ENCODE measurements around the gene ZIC4.
A peak's percentile ranks its signal among the peaks of the same experiment; 100 is the strongest.

The ZIC4 gene

DNA sequence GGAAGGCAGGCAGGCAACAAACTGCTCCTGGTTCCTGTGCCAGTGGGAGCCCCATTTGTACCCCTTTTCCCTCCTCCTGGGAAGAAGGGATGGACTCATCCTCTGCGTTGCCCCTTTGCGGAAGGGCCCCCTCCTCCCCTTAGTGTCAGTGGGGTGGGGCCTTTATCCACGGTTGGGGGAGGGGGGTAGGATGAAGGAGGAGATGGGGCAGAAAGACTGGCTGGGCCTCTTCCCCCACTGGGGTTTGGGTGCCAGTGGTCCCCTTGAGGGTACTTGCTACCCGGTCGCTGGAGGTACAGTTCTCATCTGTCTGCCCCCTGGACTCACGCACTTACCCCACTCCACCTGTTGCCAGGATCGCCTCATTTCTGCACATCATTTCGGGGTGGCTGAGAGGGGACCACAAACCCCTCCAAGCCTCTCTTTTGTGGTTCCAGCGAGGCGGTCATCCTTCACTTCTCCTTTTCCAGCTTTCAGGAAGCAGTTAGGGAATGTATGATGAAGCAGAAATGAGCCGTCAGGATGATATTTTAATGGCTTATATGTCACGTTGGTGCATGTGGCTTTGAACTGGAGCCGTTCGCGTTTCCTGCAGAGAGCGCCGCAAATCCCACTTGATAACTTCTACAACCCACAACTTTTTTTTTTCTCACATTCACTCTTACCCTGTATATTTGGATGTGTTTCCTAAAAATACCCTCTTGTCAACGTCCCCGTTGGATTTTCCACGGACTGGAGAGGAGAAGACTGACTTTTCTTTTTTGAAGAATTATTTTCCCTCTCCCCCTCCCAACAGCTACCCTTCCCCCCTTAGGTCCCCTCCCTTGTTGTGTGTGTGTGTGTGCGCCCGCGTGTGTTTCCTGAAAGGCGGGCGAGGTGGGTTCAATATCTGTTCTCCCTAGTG, at the start of gene ZIC4:
TSS of gene ZIC4 (minus strand) at position 516 of the 904 bp plus-strand sequence. CDS start 3,746 bp downstream, outside the sequence.
- Histone ChIP-seq H3K4me1 (ENCODE audit: insufficient read depth, insufficient read length) (peaks cover 7% of the 10 kb centered on the region), H3K9ac (ENCODE audit: insufficient read length, low read depth) (no peak within 1 kb of the TSS), H3K36me3 (ENCODE audit: insufficient read depth, insufficient read length, low read length) (no peaks in the 10 kb centered on the region), H3K27me3 (ENCODE audit: insufficient read depth, insufficient read length) (peaks cover 100% of the 10 kb centered on the region), H3K9me3 (ENCODE audit: insufficient read depth, low read length) (no peaks in the 10 kb centered on the region), H3K4me3 (ENCODE audit: insufficient read length, low read depth) (no peak within 1 kb of the TSS)
- no peak for DNase-seq (ENCODE audit: low read depth, low spot score)
- TF ChIP-seq ZNF274 (IDR thresholded peaks at IDR 0.05; ENCODE audit: low read depth, low read length) (no peak), SUZ12 (IDR thresholded peaks at IDR 0.05; ENCODE audit: extremely low read depth, insufficient read depth, insufficient read length) (peak; percentile 91), YY1 (IDR thresholded peaks at IDR 0.05; ENCODE audit: insufficient read depth, insufficient read length) (no peak)

GRCh38 chr3:147449669-147450068, 43.3 kb upstream of the ZIC4 start:
- H3K9ac ChIP-seq (ENCODE audit: insufficient read length, low read depth) = no peak overlapping the region
- no peaks in the 10 kb centered on the region for H3K9me3 ChIP-seq (ENCODE audit: insufficient read depth, low read length)
- H3K4me3 ChIP-seq (ENCODE audit: insufficient read length, low read depth) = no peak overlapping the region
- TF ChIP-seq YY1 (IDR thresholded peaks at IDR 0.05; ENCODE audit: insufficient read depth, insufficient read length) (no peak), SUZ12 (IDR thresholded peaks at IDR 0.05; ENCODE audit: extremely low read depth, insufficient read depth, insufficient read length) (no peak), ZNF274 (IDR thresholded peaks at IDR 0.05; ENCODE audit: low read depth, low read length) (no peak)
- DNase-seq (ENCODE audit: low read depth, low spot score) = no peak
- H3K4me1 ChIP-seq (ENCODE audit: insufficient read depth, insufficient read length) = no peaks in the 10 kb centered on the region
- H3K36me3 ChIP-seq (ENCODE audit: insufficient read depth, insufficient read length, low read length) = no peaks in the 10 kb centered on the region
- H3K27me3 ChIP-seq (ENCODE audit: insufficient read depth, insufficient read length) = no peaks in the 10 kb centered on the region

DNA sequence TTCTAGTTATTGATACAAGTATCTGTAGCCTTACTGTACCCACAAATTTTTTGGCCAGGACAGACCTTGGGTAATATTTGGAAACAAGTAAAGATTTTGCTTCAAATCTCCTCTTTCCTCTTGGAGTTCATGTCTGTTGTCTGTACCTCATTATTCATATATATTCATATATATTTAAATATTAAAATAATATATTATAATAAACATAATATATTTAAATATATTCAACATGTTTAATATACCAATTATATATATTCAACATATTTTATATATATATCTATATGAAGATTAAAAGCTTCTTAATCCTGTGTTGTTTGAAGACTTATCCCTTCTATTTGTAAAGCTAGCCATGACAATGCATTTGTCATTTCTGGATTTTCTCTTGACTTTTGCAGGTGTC, 40.9 kb upstream of the ZIC4 start:
- Histone ChIP-seq H3K4me1 (ENCODE audit: insufficient read depth, insufficient read length) (no peaks in the 10 kb centered on the region), H3K9me3 (ENCODE audit: insufficient read depth, low read length) (no peaks in the 10 kb centered on the region), H3K4me3 (ENCODE audit: insufficient read length, low read depth) (no peak overlapping the region), H3K9ac (ENCODE audit: insufficient read length, low read depth) (no peak overlapping the region), H3K36me3 (ENCODE audit: insufficient read depth, insufficient read length, low read length) (no peaks in the 10 kb centered on the region), H3K27me3 (ENCODE audit: insufficient read depth, insufficient read length) (no peaks in the 10 kb centered on the region)
- TF ChIP-seq ZNF274 (IDR thresholded peaks at IDR 0.05; ENCODE audit: low read depth, low read length) (no peak), SUZ12 (IDR thresholded peaks at IDR 0.05; ENCODE audit: extremely low read depth, insufficient read depth, insufficient read length) (no peak), YY1 (IDR thresholded peaks at IDR 0.05; ENCODE audit: insufficient read depth, insufficient read length) (no peak)
- no peak for DNase-seq (ENCODE audit: low read depth, low spot score)

- Histone ChIP-seq H3K4me1 (ENCODE audit: insufficient read depth, insufficient read length) (no peaks in the 10 kb centered on the region), H3K36me3 (ENCODE audit: insufficient read depth, insufficient read length, low read length) (no peaks in the 10 kb centered on the region), H3K4me3 (ENCODE audit: insufficient read length, low read depth) (no peak overlapping the region), H3K27me3 (ENCODE audit: insufficient read depth, insufficient read length) (peaks cover 13% of the 10 kb centered on the region), H3K9ac (ENCODE audit: insufficient read length, low read depth) (no peak overlapping the region), H3K9me3 (ENCODE audit: insufficient read depth, low read length) (no peaks in the 10 kb centered on the region)
- no peak for DNase-seq (ENCODE audit: low read depth, low spot score)
- no peak for TF ChIP-seq SUZ12 (IDR thresholded peaks at IDR 0.05; ENCODE audit: extremely low read depth, insufficient read depth, insufficient read length)
- no peak for TF ChIP-seq YY1 (IDR thresholded peaks at IDR 0.05; ENCODE audit: insufficient read depth, insufficient read length)
- no peak for TF ChIP-seq ZNF274 (IDR thresholded peaks at IDR 0.05; ENCODE audit: low read depth, low read length)
These were observed 25.4 kb upstream of the ZIC4 start for GRCh38 chr3:147431751-147432150.

- Histone ChIP-seq H3K4me1 (ENCODE audit: insufficient read depth, insufficient read length) (no peaks in the 10 kb centered on the region), H3K9ac (ENCODE audit: insufficient read length, low read depth) (no peak overlapping the region), H3K36me3 (ENCODE audit: insufficient read depth, insufficient read length, low read length) (no peaks in the 10 kb centered on the region), H3K4me3 (ENCODE audit: insufficient read length, low read depth) (no peak overlapping the region), H3K9me3 (ENCODE audit: insufficient read depth, low read length) (no peaks in the 10 kb centered on the region), H3K27me3 (ENCODE audit: insufficient read depth, insufficient read length) (peaks cover 43% of the 10 kb centered on the region)
- TF ChIP-seq ZNF274 (IDR thresholded peaks at IDR 0.05; ENCODE audit: low read depth, low read length) (no peak), SUZ12 (IDR thresholded peaks at IDR 0.05; ENCODE audit: extremely low read depth, insufficient read depth, insufficient read length) (no peak)
- DNase-seq (ENCODE audit: low read depth, low spot score) = no peak
These were observed 22.4 kb upstream of the ZIC4 start for GRCh38 chr3:147428754-147429153.

DNA sequence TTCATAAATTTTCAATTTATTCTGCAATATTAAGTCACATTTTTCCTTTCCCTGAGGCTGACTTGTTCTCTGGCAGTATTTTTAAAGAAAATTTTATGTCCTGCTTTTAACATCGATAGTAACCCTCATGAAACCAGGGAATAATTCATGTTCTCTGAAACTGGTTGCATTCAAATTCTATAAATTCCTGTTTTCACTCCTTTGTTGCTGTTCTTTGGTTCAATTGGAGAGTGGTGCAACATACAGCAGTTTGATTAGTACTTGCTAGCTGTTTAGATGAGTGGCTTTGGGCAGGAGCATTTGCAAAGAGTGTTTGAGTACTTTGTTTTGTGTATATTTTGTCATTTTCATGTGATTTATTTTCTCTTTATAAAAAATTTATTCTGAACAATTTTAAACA, 22.0 kb upstream of the ZIC4 start:
- Histone ChIP-seq H3K4me1 (ENCODE audit: insufficient read depth, insufficient read length) (no peaks in the 10 kb centered on the region), H3K36me3 (ENCODE audit: insufficient read depth, insufficient read length, low read length) (no peaks in the 10 kb centered on the region), H3K9ac (ENCODE audit: insufficient read length, low read depth) (no peak overlapping the region), H3K4me3 (ENCODE audit: insufficient read length, low read depth) (no peak overlapping the region), H3K9me3 (ENCODE audit: insufficient read depth, low read length) (no peaks in the 10 kb centered on the region), H3K27me3 (ENCODE audit: insufficient read depth, insufficient read length) (peaks cover 47% of the 10 kb centered on the region)
- no peak for DNase-seq (ENCODE audit: low read depth, low spot score)
- TF ChIP-seq ZNF274 (IDR thresholded peaks at IDR 0.05; ENCODE audit: low read depth, low read length) = no peak
- no peak for TF ChIP-seq YY1 (IDR thresholded peaks at IDR 0.05; ENCODE audit: insufficient read depth, insufficient read length)
- no peak for TF ChIP-seq SUZ12 (IDR thresholded peaks at IDR 0.05; ENCODE audit: extremely low read depth, insufficient read depth, insufficient read length)

DNA sequence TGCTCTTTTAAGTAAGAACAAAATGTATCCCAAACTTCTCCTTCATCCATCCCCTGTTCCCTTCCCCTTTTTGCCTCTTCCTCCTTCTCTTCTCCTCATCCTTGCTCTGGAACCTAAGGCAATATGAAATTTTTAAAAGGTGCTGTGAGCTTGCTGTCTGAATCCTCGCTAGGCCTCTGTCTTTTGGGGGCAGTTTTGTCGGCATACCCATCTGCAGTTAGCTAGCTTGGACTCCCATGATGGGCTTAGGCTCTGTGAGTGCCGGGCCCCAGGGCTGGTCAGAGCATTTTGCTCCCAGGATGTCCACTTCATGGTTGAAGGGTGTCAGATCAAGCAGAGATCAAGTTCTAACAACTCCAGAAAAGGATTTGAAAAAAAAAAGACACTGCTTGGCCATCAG, 21.4 kb upstream of the ZIC4 start:
- DNase-seq (ENCODE audit: low read depth, low spot score) = no peak
- no peaks in the 10 kb centered on the region for H3K4me1 ChIP-seq (ENCODE audit: insufficient read depth, insufficient read length)
- TF ChIP-seq YY1 (IDR thresholded peaks at IDR 0.05; ENCODE audit: insufficient read depth, insufficient read length) (no peak), SUZ12 (IDR thresholded peaks at IDR 0.05; ENCODE audit: extremely low read depth, insufficient read depth, insufficient read length) (no peak), ZNF274 (IDR thresholded peaks at IDR 0.05; ENCODE audit: low read depth, low read length) (no peak)
- H3K4me3 ChIP-seq (ENCODE audit: insufficient read length, low read depth) = no peak overlapping the region
- no peaks in the 10 kb centered on the region for H3K9me3 ChIP-seq (ENCODE audit: insufficient read depth, low read length)
- H3K27me3 ChIP-seq (ENCODE audit: insufficient read depth, insufficient read length) = peaks cover 53% of the 10 kb centered on the region
- H3K36me3 ChIP-seq (ENCODE audit: insufficient read depth, insufficient read length, low read length) = no peaks in the 10 kb centered on the region
- no peak overlapping the region for H3K9ac ChIP-seq (ENCODE audit: insufficient read length, low read depth)

Data from NT2/D1 (cell line).